Adrenal gland (tissue), 5 donors: ENCODE measurements around the gene CCDC148.

Source experiments
- CTCF ChIP-seq, 6 experiments: fragments of 450-650 bp in 4 of 6; fragments of 200-600 bp in 2 of 6; sonication (generic) in 1 of 6; IDR thresholded peaks; 1 replicate in 5 of 6; 2 replicates in 1 of 6; pipeline versions ENCODE4 v1.5.1 to v1.8.0; 2016 to 2021; ENCODE audit warnings: antibody characterized with exemption in 6 of 6, mild to moderate bottlenecking in 2 of 6, moderate library complexity in 1 of 6
- POLR2A ChIP-seq, 2 donors: fragments of 450-650 bp; IDR thresholded peaks; one replicate each; pipeline ENCODE4 v1.6.1; 2017; ENCODE audit warnings: antibody characterized with exemption in 2 of 2, mild to moderate bottlenecking in 2 of 2, moderate library complexity in 1 of 2
- donor health status: DM: no; HTN: no; CAD: no.

GRCh38 chr2:158317642-158318041 is 138.9 kb downstream of the CCDC148 start:
- TF ChIP-seq CTCF (IDR thresholded peaks at IDR 0.05) (no peak), POLR2A (IDR thresholded peaks at IDR 0.05) (no peak)
